ENCODE data around the gene STPG1.

The STPG1 gene

DNA sequence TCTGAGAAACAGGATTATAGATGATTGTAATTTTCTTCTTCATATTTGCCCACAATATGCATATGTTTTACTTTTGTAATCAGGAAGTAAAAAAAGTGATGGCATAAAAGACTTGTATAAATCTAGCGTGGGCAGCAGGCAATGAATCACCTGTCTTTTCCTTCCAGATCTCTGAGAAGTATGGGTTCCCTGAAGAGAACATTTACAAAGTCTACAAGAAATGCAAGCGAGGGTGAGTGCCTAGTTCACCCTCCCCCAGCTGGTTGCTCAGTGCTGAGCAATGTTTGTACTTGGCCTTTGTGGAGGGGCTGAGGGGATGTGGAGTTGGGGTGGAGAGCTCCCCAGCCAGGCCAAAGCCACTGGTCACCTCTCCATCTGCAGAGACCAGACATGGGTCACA is 63.7 kb downstream of the STPG1 start:
- Histone ChIP-seq H3K36me3 (ENCODE audit: control insufficient read depth in 5 of 5, insufficient read depth in 5 of 5, low read length in 5 of 5) (no peaks in the 10 kb centered on the region), H3K9me3 (ENCODE audit: control insufficient read depth in 5 of 5, low read length in 5 of 5) (no peaks in the 10 kb centered on the region), H3K4me1 (ENCODE audit: control insufficient read depth in 5 of 5, insufficient read depth in 5 of 5, low read length in 5 of 5) (no peaks in the 10 kb centered on the region), H3K27me3 (ENCODE audit: control insufficient read depth in 5 of 5, insufficient read depth in 4 of 5, low read length in 5 of 5) (peaks cover 0 to 14% (median 4%) of the 10 kb centered on the region in 5 donors), H3K27ac (ENCODE audit: low read depth, low read length) (no peak overlapping the region), H3K4me3 (ENCODE audit: low read depth in 1 of 5, low read length in 5 of 5) (no peak overlapping the region), H3K9ac (ENCODE audit: low read length in 5 of 5) (no peak overlapping the region)

GRCh38 chr1:24348196-24348595 is 65.4 kb downstream of the STPG1 start:
- Histone ChIP-seq H3K4me3 (ENCODE audit: low read depth in 1 of 5, low read length in 5 of 5) (no peak overlapping the region), H3K27me3 (ENCODE audit: control insufficient read depth in 5 of 5, insufficient read depth in 4 of 5, low read length in 5 of 5) (peaks cover 0 to 14% (median 4%) of the 10 kb centered on the region in 5 donors), H3K9ac (ENCODE audit: low read length in 5 of 5) (no peak overlapping the region), H3K4me1 (ENCODE audit: control insufficient read depth in 5 of 5, insufficient read depth in 5 of 5, low read length in 5 of 5) (no peaks in the 10 kb centered on the region), H3K9me3 (ENCODE audit: control insufficient read depth in 5 of 5, low read length in 5 of 5) (no peaks in the 10 kb centered on the region), H3K36me3 (ENCODE audit: control insufficient read depth in 5 of 5, insufficient read depth in 5 of 5, low read length in 5 of 5) (no peaks in the 10 kb centered on the region), H3K27ac (ENCODE audit: low read depth, low read length) (no peak overlapping the region)

DNA sequence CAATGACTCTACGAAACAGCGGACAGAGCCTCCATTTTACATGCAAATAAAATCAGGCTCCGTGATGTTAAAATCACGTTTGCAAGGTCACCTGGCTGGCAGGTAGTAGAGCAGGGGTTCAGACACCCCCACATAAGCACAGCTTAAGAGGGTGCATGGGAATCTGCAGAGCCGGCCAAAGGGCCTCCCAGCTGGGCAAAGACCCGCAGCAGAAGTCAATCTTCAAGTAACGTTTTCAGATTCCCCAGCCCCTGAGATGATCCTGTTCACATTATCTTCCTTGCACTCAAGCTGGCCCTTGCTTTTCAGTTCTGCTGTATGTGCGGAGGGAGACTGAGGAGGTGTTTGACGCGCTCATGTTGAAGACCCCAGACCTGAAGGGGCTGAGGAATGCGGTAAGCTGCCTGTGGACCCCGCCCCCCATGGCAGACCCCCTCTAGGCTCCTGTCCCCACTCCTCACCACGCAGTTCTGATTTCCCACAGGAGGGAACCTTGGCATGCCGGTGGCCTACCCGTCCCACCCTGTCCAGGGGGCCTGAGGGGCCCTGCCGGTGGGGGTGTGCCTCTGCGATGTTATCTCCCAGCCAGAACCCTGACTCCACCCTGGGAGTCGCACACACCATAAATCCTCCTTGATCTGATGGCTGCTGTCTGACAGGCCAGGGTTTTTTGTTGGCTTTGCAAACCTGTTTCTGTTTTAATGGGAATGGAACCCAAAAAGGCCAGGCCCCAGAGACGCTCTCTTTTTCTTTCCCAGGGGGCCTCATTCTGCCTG is 66.2 kb downstream of the STPG1 start:
- H3K9ac ChIP-seq (ENCODE audit: low read length in 5 of 5), result no peak overlapping the region
- H3K4me1 ChIP-seq (ENCODE audit: control insufficient read depth in 5 of 5, insufficient read depth in 5 of 5, low read length in 5 of 5), result no peaks in the 10 kb centered on the region
- H3K4me3 ChIP-seq (ENCODE audit: low read depth in 1 of 5, low read length in 5 of 5), result no peak overlapping the region
- H3K9me3 ChIP-seq (ENCODE audit: control insufficient read depth in 5 of 5, low read length in 5 of 5), result no peaks in the 10 kb centered on the region
- peaks cover 0 to 14% (median 4%) of the 10 kb centered on the region in 5 donors for H3K27me3 ChIP-seq (ENCODE audit: control insufficient read depth in 5 of 5, insufficient read depth in 4 of 5, low read length in 5 of 5)
- no peak overlapping the region for H3K27ac ChIP-seq (ENCODE audit: low read depth, low read length)
- no peaks in the 10 kb centered on the region for H3K36me3 ChIP-seq (ENCODE audit: control insufficient read depth in 5 of 5, insufficient read depth in 5 of 5, low read length in 5 of 5)

DNA sequence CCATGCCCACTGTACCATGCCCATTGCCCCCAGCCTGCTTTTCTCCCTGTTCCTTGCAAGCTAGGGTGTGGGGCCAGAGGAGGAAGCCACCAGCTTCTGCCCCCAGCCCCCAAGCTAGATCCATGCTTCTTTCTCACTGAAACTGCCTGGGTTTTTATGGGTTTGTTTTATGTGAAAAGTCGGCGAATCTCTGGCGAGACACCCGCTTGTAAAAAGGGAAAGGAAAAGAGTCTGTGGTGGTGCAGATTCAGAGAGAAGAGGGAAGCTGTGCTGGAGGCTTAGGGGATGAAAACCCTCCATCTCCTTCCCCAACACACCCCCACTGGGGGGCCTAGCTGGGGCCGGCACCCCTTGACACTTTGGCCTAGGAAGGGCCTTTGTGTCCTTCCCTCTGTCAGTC is 68.2 kb downstream of the STPG1 start:
- Histone ChIP-seq H3K27me3 (ENCODE audit: control insufficient read depth in 5 of 5, insufficient read depth in 4 of 5, low read length in 5 of 5) (peaks cover 0 to 11% (median 4%) of the 10 kb centered on the region in 5 donors), H3K9ac (ENCODE audit: low read length in 5 of 5) (no peak overlapping the region), H3K4me1 (ENCODE audit: control insufficient read depth in 5 of 5, insufficient read depth in 5 of 5, low read length in 5 of 5) (no peaks in the 10 kb centered on the region), H3K9me3 (ENCODE audit: control insufficient read depth in 5 of 5, low read length in 5 of 5) (no peaks in the 10 kb centered on the region), H3K27ac (ENCODE audit: low read depth, low read length) (no peak overlapping the region), H3K36me3 (ENCODE audit: control insufficient read depth in 5 of 5, insufficient read depth in 5 of 5, low read length in 5 of 5) (no peaks in the 10 kb centered on the region), H3K4me3 (ENCODE audit: low read depth in 1 of 5, low read length in 5 of 5) (no peak overlapping the region)

DNA sequence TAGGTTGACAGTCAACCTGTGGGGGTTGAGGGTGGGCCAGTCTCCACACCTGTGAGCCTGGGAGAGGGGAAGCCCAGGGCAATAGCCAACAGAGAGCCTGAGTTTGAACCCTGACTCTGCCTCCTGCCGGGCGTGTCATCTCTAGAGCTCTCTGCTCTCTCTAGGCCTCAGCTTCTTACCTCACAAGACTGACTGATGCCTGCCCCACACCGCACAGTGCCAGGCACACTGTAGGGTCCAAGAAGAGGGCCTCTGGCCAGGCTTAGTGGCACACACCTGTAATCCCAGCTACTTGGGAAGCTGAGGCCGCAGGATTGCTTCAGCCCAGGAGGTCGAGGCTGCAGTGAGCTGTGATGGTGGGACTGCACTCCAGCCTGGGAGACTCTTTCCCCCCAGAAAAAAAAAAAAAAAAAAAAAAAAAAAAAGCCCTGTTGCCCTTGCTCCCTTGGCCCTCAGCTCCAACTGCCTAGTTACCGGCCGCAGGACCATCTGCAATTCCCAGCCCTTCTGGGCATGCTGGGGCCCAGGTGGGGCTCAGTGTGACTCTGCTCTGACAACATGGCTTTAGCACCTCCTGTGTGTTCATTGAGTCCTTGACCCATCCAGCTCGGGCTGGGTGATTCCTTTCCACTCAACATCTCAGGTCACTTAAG is 69.4 kb downstream of the STPG1 start:
- Histone ChIP-seq H3K27me3 (ENCODE audit: control insufficient read depth in 5 of 5, insufficient read depth in 4 of 5, low read length in 5 of 5) (peaks cover 0 to 11% (median 4%) of the 10 kb centered on the region in 5 donors), H3K9ac (ENCODE audit: low read length in 5 of 5) (no peak overlapping the region), H3K4me1 (ENCODE audit: control insufficient read depth in 5 of 5, insufficient read depth in 5 of 5, low read length in 5 of 5) (no peaks in the 10 kb centered on the region), H3K9me3 (ENCODE audit: control insufficient read depth in 5 of 5, low read length in 5 of 5) (no peaks in the 10 kb centered on the region), H3K4me3 (ENCODE audit: low read depth in 1 of 5, low read length in 5 of 5) (no peak overlapping the region), H3K27ac (ENCODE audit: low read depth, low read length) (no peak overlapping the region), H3K36me3 (ENCODE audit: control insufficient read depth in 5 of 5, insufficient read depth in 5 of 5, low read length in 5 of 5) (no peaks in the 10 kb centered on the region)

DNA sequence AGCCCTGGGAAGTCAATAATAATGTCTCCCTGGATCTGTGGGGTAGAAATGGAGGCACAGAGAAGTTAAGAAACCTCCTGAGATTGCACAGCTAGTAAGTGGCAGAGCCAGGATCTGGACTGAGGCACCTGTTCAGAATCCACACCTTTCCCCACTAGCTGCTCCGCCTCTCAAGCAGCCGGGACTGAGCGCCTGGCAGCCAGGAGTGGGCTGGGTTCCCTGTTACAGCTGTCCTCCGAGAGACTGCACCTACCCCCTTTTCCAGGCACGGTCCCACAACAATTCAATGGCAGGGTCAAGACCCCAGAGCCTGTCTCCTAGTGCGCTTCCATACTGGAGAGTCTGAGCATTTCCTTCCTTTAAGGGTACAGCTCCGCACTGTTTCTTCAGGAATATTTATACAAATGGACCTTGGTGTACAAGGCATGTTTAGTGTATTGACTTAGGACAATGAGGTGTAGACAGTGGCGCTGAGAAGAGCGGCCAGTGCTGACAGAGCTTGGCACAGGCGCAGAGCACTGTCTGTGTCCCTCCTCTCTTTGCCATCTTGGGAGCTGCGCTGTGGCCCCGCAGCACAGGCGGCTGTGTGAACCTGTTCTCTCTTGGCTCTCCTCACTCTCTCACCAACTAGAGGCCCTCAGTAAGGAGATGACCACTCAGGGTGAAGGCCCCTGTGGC is 70.0 kb downstream of the STPG1 start:
- no peak overlapping the region for H3K27ac ChIP-seq (ENCODE audit: low read depth, low read length)
- peaks cover 0 to 8% (median 4%) of the 10 kb centered on the region in 5 donors for H3K27me3 ChIP-seq (ENCODE audit: control insufficient read depth in 5 of 5, insufficient read depth in 4 of 5, low read length in 5 of 5)
- no peak overlapping the region for H3K9ac ChIP-seq (ENCODE audit: low read length in 5 of 5)
- H3K4me3 ChIP-seq (ENCODE audit: low read depth in 1 of 5, low read length in 5 of 5), result no peak overlapping the region
- no peaks in the 10 kb centered on the region for H3K36me3 ChIP-seq (ENCODE audit: control insufficient read depth in 5 of 5, insufficient read depth in 5 of 5, low read length in 5 of 5)
- no peaks in the 10 kb centered on the region for H3K9me3 ChIP-seq (ENCODE audit: control insufficient read depth in 5 of 5, low read length in 5 of 5)
- H3K4me1 ChIP-seq (ENCODE audit: control insufficient read depth in 5 of 5, insufficient read depth in 5 of 5, low read length in 5 of 5), result no peaks in the 10 kb centered on the region

- Histone ChIP-seq H3K27ac (ENCODE audit: low read depth, low read length) (no peak overlapping the region), H3K36me3 (ENCODE audit: control insufficient read depth in 5 of 5, insufficient read depth in 5 of 5, low read length in 5 of 5) (no peaks in the 10 kb centered on the region), H3K9ac (ENCODE audit: low read length in 5 of 5) (no peak overlapping the region), H3K4me1 (ENCODE audit: control insufficient read depth in 5 of 5, insufficient read depth in 5 of 5, low read length in 5 of 5) (peaks cover 0 to 12% (median 0%) of the 10 kb centered on the region in 5 donors), H3K4me3 (ENCODE audit: low read depth in 1 of 5, low read length in 5 of 5) (no peak overlapping the region), H3K27me3 (ENCODE audit: control insufficient read depth in 5 of 5, insufficient read depth in 4 of 5, low read length in 5 of 5) (no peaks in the 10 kb centered on the region), H3K9me3 (ENCODE audit: control insufficient read depth in 5 of 5, low read length in 5 of 5) (no peaks in the 10 kb centered on the region)
Measured at GRCh38 chr1:24341260-24341659, 72.3 kb downstream of the STPG1 start.

GRCh38 chr1:24340770-24341169 is 72.8 kb downstream of the STPG1 start:
- H3K4me1 ChIP-seq (ENCODE audit: control insufficient read depth in 5 of 5, insufficient read depth in 5 of 5, low read length in 5 of 5), result peaks cover 0 to 12% (median 0%) of the 10 kb centered on the region in 5 donors
- H3K27me3 ChIP-seq (ENCODE audit: control insufficient read depth in 5 of 5, insufficient read depth in 4 of 5, low read length in 5 of 5), result no peaks in the 10 kb centered on the region
- no peaks in the 10 kb centered on the region for H3K9me3 ChIP-seq (ENCODE audit: control insufficient read depth in 5 of 5, low read length in 5 of 5)
- no peak overlapping the region for H3K27ac ChIP-seq (ENCODE audit: low read depth, low read length)
- H3K4me3 ChIP-seq (ENCODE audit: low read depth in 1 of 5, low read length in 5 of 5), result no peak overlapping the region
- H3K9ac ChIP-seq (ENCODE audit: low read length in 5 of 5), result no peak overlapping the region
- no peaks in the 10 kb centered on the region for H3K36me3 ChIP-seq (ENCODE audit: control insufficient read depth in 5 of 5, insufficient read depth in 5 of 5, low read length in 5 of 5)

DNA sequence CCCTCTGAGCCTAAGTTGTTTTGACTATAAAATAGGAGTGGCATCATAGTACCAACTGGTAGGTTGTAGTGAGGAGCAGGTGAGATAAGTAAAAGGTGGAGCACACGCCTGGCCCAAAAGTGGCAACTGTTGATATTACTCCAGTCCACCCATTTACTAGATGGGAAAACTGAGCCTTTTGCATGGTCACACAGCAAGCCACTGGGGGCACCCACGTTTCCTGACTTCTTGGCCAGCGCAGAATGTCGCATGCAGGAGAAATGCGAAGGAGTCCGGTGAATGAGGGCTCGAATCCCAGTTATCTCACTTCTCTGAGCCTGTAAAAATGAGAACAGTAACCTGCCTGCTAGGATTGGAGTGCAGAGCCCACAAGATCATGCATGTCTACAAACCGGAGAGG is 73.6 kb downstream of the STPG1 start:
- Histone ChIP-seq H3K27ac (ENCODE audit: low read depth, low read length) (no peak overlapping the region), H3K4me3 (ENCODE audit: low read depth in 1 of 5, low read length in 5 of 5) (no peak overlapping the region), H3K27me3 (ENCODE audit: control insufficient read depth in 5 of 5, insufficient read depth in 4 of 5, low read length in 5 of 5) (no peaks in the 10 kb centered on the region), H3K9me3 (ENCODE audit: control insufficient read depth in 5 of 5, low read length in 5 of 5) (no peaks in the 10 kb centered on the region), H3K9ac (ENCODE audit: low read length in 5 of 5) (no peak overlapping the region), H3K4me1 (ENCODE audit: control insufficient read depth in 5 of 5, insufficient read depth in 5 of 5, low read length in 5 of 5) (peaks cover 0 to 12% (median 0%) of the 10 kb centered on the region in 5 donors), H3K36me3 (ENCODE audit: control insufficient read depth in 5 of 5, insufficient read depth in 5 of 5, low read length in 5 of 5) (no peaks in the 10 kb centered on the region)

DNA sequence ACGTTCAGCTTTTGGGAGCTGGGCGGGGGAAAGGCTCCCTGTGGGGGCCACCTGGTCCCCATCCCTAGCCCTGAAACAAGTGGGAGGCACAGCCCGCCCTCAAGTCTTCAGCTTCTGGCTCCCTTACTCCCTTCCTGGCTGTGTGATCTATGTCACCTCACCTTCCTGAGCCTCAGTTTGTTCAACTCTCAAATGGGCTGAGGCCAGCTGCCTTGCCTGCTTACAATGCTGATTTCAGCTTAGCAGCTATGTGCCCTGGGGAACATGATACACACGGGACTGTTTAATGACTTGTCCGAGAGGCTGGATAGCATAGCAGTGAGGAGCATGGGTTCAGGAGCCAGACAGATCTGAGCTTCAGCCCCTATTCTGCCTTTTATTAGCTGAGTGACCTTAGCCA is 75.1 kb downstream of the STPG1 start:
- Histone ChIP-seq H3K9me3 (ENCODE audit: control insufficient read depth in 5 of 5, low read length in 5 of 5) (no peaks in the 10 kb centered on the region), H3K9ac (ENCODE audit: low read length in 5 of 5) (no peak overlapping the region), H3K4me3 (ENCODE audit: low read depth in 1 of 5, low read length in 5 of 5) (no peak overlapping the region), H3K27ac (ENCODE audit: low read depth, low read length) (no peak overlapping the region), H3K4me1 (ENCODE audit: control insufficient read depth in 5 of 5, insufficient read depth in 5 of 5, low read length in 5 of 5) (peaks cover 0 to 12% (median 0%) of the 10 kb centered on the region in 5 donors), H3K27me3 (ENCODE audit: control insufficient read depth in 5 of 5, insufficient read depth in 4 of 5, low read length in 5 of 5) (no peaks in the 10 kb centered on the region), H3K36me3 (ENCODE audit: control insufficient read depth in 5 of 5, insufficient read depth in 5 of 5, low read length in 5 of 5) (no peaks in the 10 kb centered on the region)
